Testis (tissue), 3 donors: ENCODE measurements around the gene LRMDA. TPM values are rescaled to one million over a fixed set of nuclear protein-coding genes. Genes with fewer than 3 reads are reported as not detected.

Source experiments
- DNase-seq: peaks from one replicate; pipeline ENCODE4 v3.0.0-alpha.2; 2019
- H3K27ac ChIP-seq, 2 donors: fragments of 200-600 bp; sonication (generic); one replicate each; pipeline ENCODE4 v1.5.1; 2019
- H3K27me3 ChIP-seq: fragments of 200-600 bp; sonication (generic); one replicate; pipeline ENCODE4 v1.5.1; 2019
- H3K36me3 ChIP-seq: fragments of 200-600 bp; sonication (generic); one replicate; pipeline ENCODE4 v1.5.1; 2017; ENCODE audit warnings: low read depth; ENCODE audit errors: missing control alignments
- H3K4me1 ChIP-seq: fragments of 200-600 bp; sonication (generic); one replicate; pipeline ENCODE4 v1.5.1; 2019
- H3K4me3 ChIP-seq, 2 donors: fragments of 200-600 bp; sonication (generic); one replicate each; pipeline ENCODE4 v1.5.1; 2017 to 2019
- H3K9me3 ChIP-seq: fragments of 200-600 bp; sonication (generic); one replicate; pipeline ENCODE4 v1.5.1; 2017
- POLR2A ChIP-seq: fragments of 450-650 bp; IDR thresholded peaks from one replicate; pipeline ENCODE4 v1.6.1; 2017; ENCODE audit warnings: antibody characterized with exemption, mild to moderate bottlenecking, moderate library complexity
- WGBS, 2 donors: methylation state at CpG; one replicate each; pipeline ENCODE4 v1.1.5; 2018; 5-methylcytosine and 5-hydroxymethylcytosine counted together
- intact Hi-C: fragments of 100-400 bp; cut with DNase I; formaldehyde crosslinking; loops from one replicate; pipeline ENCODE4 v1.15.1; 2023; ENCODE audit warnings: low total_unique reads
- polyA plus RNA-seq: library from polyadenylated mRNA; stranded (reverse); fragments of 350-450 nt; fragmentation: Illumina TruSeq; extraction: RNeasy Lipid Tissue Mini Kit (QIAGEN cat#74804); gene quantifications from one replicate; pipeline ENCODE4 v1.2.3, GENCODE V29; 2014; ENCODE audit warnings: low read depth, low replicate concordance; ENCODE audit not compliant: insufficient read depth
- total RNA-seq, 2 donors: library from RNA; depleted of rRNA; stranded (reverse); fragments of >200 nt; gene quantifications; one replicate each; pipeline ENCODE4 v1.2.3, GENCODE V29; 2016
- TF ChIP-seq, protein P1 (sequence below), 3 experiments: fragments of 450-650 bp in 2 of 3; fragments of 200-600 bp in 1 of 3; sonication (generic) in 1 of 3; IDR thresholded peaks; one replicate each; pipeline ENCODE4 v1.5.1; 2016 to 2019; ENCODE audit warnings: antibody characterized with exemption in 3 of 3, mild to moderate bottlenecking in 2 of 3, moderate library complexity in 1 of 3

LRMDA gene
- total and polyA plus RNA-seq, 3 donors from 2014 or later = 7.6 to 13.8 (median 10.6) TPM

DNA sequence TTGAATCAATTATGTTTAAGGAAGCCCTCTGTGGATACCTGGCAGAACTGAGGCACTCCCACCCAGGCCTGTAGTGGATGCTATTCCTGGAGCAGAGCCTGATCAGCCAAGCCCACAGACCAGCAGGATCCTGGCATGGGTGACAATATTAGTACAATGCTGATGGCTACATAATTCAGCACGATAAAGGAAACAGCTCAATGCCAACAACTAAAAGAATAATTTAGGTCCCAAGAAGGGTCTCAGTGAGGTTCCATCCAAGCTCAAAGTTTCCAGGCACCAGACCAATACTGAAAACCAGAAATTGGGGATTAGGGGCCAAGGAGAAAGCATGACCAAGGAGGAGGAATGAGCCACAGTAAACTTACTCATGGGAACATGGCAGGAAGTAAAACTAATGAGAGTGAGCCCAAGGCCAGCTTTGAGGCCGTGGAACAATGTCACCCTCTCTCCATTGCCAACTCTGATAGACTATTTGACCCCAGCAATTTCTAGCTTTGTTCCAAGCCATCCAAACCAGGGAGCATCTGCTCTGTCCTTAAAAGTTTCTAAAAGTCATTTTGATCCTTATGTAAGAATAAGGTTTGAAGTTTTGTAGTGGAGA, 1123.7 kb downstream of the LRMDA start:
- H3K4me1 ChIP-seq = peaks cover 6% of the 10 kb centered on the region
- H3K9me3 ChIP-seq = no peaks in the 10 kb centered on the region
- DNase-seq = no peak
- intact Hi-C loops = no loop called here
- no peaks in the 10 kb centered on the region for H3K27me3 ChIP-seq
- WGBS, 2 donors = 44 to 45% methylated on average over 2 of the region's 2 CpGs
- H3K27ac ChIP-seq = peak overlapping the region in 1 of 2 donors; percentile 36
- no peak for TF ChIP-seq POLR2A
- TF ChIP-seq, protein P1, sequence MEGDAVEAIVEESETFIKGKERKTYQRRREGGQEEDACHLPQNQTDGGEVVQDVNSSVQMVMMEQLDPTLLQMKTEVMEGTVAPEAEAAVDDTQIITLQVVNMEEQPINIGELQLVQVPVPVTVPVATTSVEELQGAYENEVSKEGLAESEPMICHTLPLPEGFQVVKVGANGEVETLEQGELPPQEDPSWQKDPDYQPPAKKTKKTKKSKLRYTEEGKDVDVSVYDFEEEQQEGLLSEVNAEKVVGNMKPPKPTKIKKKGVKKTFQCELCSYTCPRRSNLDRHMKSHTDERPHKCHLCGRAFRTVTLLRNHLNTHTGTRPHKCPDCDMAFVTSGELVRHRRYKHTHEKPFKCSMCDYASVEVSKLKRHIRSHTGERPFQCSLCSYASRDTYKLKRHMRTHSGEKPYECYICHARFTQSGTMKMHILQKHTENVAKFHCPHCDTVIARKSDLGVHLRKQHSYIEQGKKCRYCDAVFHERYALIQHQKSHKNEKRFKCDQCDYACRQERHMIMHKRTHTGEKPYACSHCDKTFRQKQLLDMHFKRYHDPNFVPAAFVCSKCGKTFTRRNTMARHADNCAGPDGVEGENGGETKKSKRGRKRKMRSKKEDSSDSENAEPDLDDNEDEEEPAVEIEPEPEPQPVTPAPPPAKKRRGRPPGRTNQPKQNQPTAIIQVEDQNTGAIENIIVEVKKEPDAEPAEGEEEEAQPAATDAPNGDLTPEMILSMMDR (IDR thresholded peaks at IDR 0.05) = no peak
- no peak overlapping the region for H3K4me3 ChIP-seq
- H3K36me3 ChIP-seq = no peaks in the 10 kb centered on the region

- Histone ChIP-seq H3K27ac (no peak overlapping the region), H3K36me3 (no peaks in the 10 kb centered on the region), H3K4me1 (peaks cover 6% of the 10 kb centered on the region), H3K4me3 (no peak overlapping the region), H3K27me3 (no peaks in the 10 kb centered on the region), H3K9me3 (no peaks in the 10 kb centered on the region)
- TF ChIP-seq, protein P1 (IDR thresholded peaks at IDR 0.05) = no peak
- TF ChIP-seq POLR2A = no peak
- no peak for DNase-seq
- intact Hi-C loops = no loop called here
- 87 to 96% methylated on average over 4 of the region's 4 CpGs for WGBS, 2 donors
Measured at GRCh38 chr10:76557366-76557765, 1125.9 kb downstream of the LRMDA start.

DNA sequence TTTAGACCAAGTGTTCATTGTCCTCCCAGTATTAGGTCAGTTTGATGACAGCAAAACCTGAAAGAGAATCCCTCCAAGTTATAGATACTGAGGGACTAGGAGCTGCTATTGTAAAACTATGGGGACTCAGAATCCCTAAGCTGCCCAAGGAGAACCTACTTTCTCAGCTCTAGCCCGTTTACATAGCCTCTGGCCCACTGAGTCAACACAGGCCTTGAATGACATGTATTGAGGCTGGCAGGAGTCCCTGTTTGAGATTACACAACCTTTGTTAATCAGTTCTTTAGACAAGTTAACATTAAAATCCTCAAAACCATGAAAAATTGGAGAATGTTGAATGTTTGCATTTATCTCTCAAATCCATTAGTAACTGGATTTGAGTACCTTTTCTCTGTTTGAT, 1127.2 kb downstream of the LRMDA start:
- no peak for TF ChIP-seq POLR2A
- TF ChIP-seq, protein P1 (IDR thresholded peaks at IDR 0.05) = no peak
- no peaks in the 10 kb centered on the region for H3K36me3 ChIP-seq
- intact Hi-C loops = no loop called here
- H3K4me3 ChIP-seq = no peak overlapping the region
- H3K4me1 ChIP-seq = peaks cover 6% of the 10 kb centered on the region
- no peak for DNase-seq
- H3K9me3 ChIP-seq = no peaks in the 10 kb centered on the region
- no peaks in the 10 kb centered on the region for H3K27me3 ChIP-seq
- WGBS, 2 donors = 67 to 69% methylated on average over 1 of the region's 1 CpG
- no peak overlapping the region for H3K27ac ChIP-seq

DNA sequence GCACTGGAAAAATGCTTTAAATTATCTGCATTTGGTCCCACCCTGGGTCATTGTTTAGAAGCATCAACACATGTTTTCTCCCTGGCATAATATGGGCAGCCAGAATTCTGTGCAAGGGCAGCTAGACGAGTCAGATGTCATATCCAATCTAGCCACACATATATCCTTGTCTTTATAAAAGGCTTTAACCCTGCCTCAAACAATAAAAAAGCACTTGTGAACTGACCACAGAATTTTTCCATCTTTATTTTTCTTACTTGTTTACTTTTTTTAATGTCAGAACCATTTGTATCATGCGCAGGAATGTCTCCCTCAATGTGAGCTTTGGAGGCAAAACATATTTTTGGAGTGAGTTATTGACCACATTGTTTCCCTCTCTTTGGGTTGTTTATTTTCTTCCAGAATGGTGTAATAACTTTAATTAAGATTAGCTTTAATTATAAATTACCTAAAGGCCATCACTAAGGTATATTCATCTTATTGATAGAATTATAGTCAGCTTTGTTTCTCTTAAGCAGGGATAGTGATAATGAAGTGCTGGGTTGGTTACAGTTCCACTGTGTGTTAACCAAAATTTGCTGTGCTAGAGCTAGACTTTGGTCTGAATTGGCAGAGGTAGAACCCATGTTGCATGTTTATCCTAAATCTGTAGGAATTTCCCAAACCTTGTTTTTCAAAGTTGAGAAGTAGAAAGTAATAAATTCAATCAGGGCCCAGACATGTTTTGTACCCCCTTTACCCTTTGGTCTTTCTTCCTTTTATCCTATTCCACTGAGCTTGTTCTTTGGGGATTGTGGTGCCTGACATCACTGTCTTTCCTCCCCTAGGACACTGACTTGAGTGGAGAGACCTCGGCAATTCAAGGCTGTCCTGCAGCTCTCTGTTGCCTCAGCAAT, 1127.8 kb downstream of the LRMDA start:
- no peak for DNase-seq
- WGBS, 2 donors = 71 to 72% methylated on average over 3 of the region's 3 CpGs
- intact Hi-C loops = no loop called here
- peak overlapping the region in 1 of 2 donors; percentile 48 for H3K27ac ChIP-seq
- H3K4me3 ChIP-seq = no peak overlapping the region
- TF ChIP-seq, protein P1 (IDR thresholded peaks at IDR 0.05) = no peak
- TF ChIP-seq POLR2A = no peak
- no peaks in the 10 kb centered on the region for H3K9me3 ChIP-seq
- H3K4me1 ChIP-seq = peaks cover 6% of the 10 kb centered on the region
- no peaks in the 10 kb centered on the region for H3K27me3 ChIP-seq
- H3K36me3 ChIP-seq = no peaks in the 10 kb centered on the region
